HepG2 (cell line): ENCODE results near the gene NEDD4L. TPM values are rescaled to one million over a fixed set of nuclear protein-coding genes. Genes with fewer than 3 reads are reported as not detected.

Experiments
- CBFB ChIP-seq: sonication (generic); formaldehyde crosslinking; IDR thresholded peaks from 2 replicates; pipeline ENCODE4 v1.4.0; 2020; ENCODE audit warnings: missing genetic modification reagents
- ELF4 ChIP-seq: sonication (generic); formaldehyde crosslinking; IDR thresholded peaks from 2 replicates; pipeline ENCODE4 v1.5.0; 2020; ENCODE audit warnings: missing genetic modification reagents, mild to moderate bottlenecking, moderate library complexity, borderline replicate concordance
- GFI1 ChIP-seq: sonication (generic); formaldehyde crosslinking; IDR thresholded peaks from 2 replicates; pipeline ENCODE4 v1.5.0; 2020; ENCODE audit warnings: missing genetic modification reagents, mild to moderate bottlenecking, borderline replicate concordance
- HCFC1 ChIP-seq: fragments of 150-350 bp; IDR thresholded peaks from 2 replicates; pipeline ENCODE4 v1.6.1; 2014; ENCODE audit warnings: low read depth, low read length
- HOXA7 ChIP-seq: sonication (generic); formaldehyde crosslinking; IDR thresholded peaks from 2 replicates; pipeline ENCODE4 v1.8.1; 2022; ENCODE audit warnings: mild to moderate bottlenecking, missing genetic modification reagents, moderate library complexity
- IKZF4 ChIP-seq: sonication (generic); formaldehyde crosslinking; IDR thresholded peaks from 2 replicates; pipeline ENCODE4 v1.5.1; 2020; ENCODE audit warnings: borderline replicate concordance, mild to moderate bottlenecking, low read depth, missing genetic modification reagents; ENCODE audit errors: not compliant biosample characterization
- MTA1 ChIP-seq: sonication (generic); formaldehyde crosslinking; IDR thresholded peaks from 2 replicates; pipeline ENCODE4 v1.4.0; 2020; ENCODE audit warnings: missing genetic modification reagents, mild to moderate bottlenecking, borderline replicate concordance
- NFE2L2 ChIP-seq: fragments of 150-350 bp; IDR thresholded peaks from 2 replicates; pipeline ENCODE4 v1.6.1; 2014; ENCODE audit warnings: low read length
- POLR2G ChIP-seq: fragments of 200-400 bp; formaldehyde crosslinking; IDR thresholded peaks from 2 replicates; pipeline ENCODE4 v1.6.1; 2018; ENCODE audit warnings: mild to moderate bottlenecking, low read depth, low read length, moderate library complexity
- STAG1 ChIP-seq: sonication (generic); formaldehyde crosslinking; IDR thresholded peaks from 2 replicates; pipeline ENCODE4 v1.4.0; 2020; ENCODE audit warnings: missing genetic modification reagents
- ZBTB21 ChIP-seq: sonication (generic); formaldehyde crosslinking; IDR thresholded peaks from 2 replicates; pipeline ENCODE4 v1.4.0; 2020; ENCODE audit warnings: missing genetic modification reagents
- ZNF10 ChIP-seq: sonication (generic); formaldehyde crosslinking; IDR thresholded peaks from 2 replicates; pipeline ENCODE4 v1.4.0; 2020; ENCODE audit warnings: mild to moderate bottlenecking, low read depth, missing genetic modification reagents, borderline replicate concordance
- ZNF136 ChIP-seq: sonication (generic); formaldehyde crosslinking; IDR thresholded peaks from 2 replicates; pipeline ENCODE4 v1.8.1; 2022; ENCODE audit warnings: low read depth, mild to moderate bottlenecking, moderate library complexity, missing genetic modification reagents
- ZNF672 ChIP-seq: sonication (generic); formaldehyde crosslinking; IDR thresholded peaks from 2 replicates; pipeline ENCODE4 v1.8.1; 2022; ENCODE audit warnings: missing genetic modification reagents
- ZZZ3 ChIP-seq: sonication (generic); formaldehyde crosslinking; IDR thresholded peaks from 2 replicates; pipeline ENCODE4 v1.4.0; 2020; ENCODE audit warnings: missing genetic modification reagents, mild to moderate bottlenecking, borderline replicate concordance
- polyA plus RNA-seq, 8 experiments: library from polyadenylated mRNA; depleted of rRNA in 3 of 8; stranded (reverse) in 7 of 8; unstranded in 1 of 8; fragments of >200 nt; fragmentation: Illumina TruSeq in 4 of 8; extraction: Trizol in 4 of 8; gene quantifications; 2 replicates each; pipeline versions ENCODE4 v1.2.1 to v1.2.3, GENCODE V29; 2011 to 2016; ENCODE audit warnings: low read depth in 4 of 8, missing spikeins in 1 of 8, mixed read lengths in 1 of 8; ENCODE audit not compliant: insufficient read depth in 1 of 8
- total RNA-seq, 5 experiments: library from RNA; depleted of rRNA; stranded (reverse); fragments of >200 nt; fragmentation: Illumina TruSeq; extraction: Trizol; gene quantifications; 2 replicates each; pipeline ENCODE4 v1.2.3, GENCODE V29; 2016; ENCODE audit warnings: low read depth in 1 of 5
- TF ChIP-seq, protein P1 (sequence below): sonication (generic); formaldehyde crosslinking; conservative IDR thresholded peaks from 2 replicates; pipeline ENCODE4 v1.8.0; 2022; ENCODE audit warnings: mild to moderate bottlenecking, moderate library complexity, missing genetic modification reagents
- TF ChIP-seq, protein P2 (sequence below): sonication (generic); formaldehyde crosslinking; IDR thresholded peaks from 2 replicates; pipeline ENCODE4 v1.4.0; 2020; ENCODE audit warnings: missing genetic modification reagents
- TF ChIP-seq, protein P3 (sequence below): IDR thresholded peaks from 2 replicates; pipeline ENCODE4 v1.6.1; 2012; ENCODE audit warnings: low read depth, low read length, improper control_type of control experiment
- TF ChIP-seq, protein P4 (sequence below): fragments of 450-650 bp; IDR thresholded peaks from 2 replicates; pipeline ENCODE4 v1.6.1; 2017; ENCODE audit warnings: mild to moderate bottlenecking
- TF ChIP-seq, protein P5 (sequence below): sonication (generic); formaldehyde crosslinking; conservative IDR thresholded peaks from 2 replicates; pipeline ENCODE4 v1.4.0; 2020; ENCODE audit warnings: missing genetic modification reagents

The NEDD4L gene
- total and polyA plus RNA-seq, 2 of the 13 experiments (the other 11 are each of a cell fraction or from before 2014, with no cell fraction given): 168 to 390 TPM

DNA sequence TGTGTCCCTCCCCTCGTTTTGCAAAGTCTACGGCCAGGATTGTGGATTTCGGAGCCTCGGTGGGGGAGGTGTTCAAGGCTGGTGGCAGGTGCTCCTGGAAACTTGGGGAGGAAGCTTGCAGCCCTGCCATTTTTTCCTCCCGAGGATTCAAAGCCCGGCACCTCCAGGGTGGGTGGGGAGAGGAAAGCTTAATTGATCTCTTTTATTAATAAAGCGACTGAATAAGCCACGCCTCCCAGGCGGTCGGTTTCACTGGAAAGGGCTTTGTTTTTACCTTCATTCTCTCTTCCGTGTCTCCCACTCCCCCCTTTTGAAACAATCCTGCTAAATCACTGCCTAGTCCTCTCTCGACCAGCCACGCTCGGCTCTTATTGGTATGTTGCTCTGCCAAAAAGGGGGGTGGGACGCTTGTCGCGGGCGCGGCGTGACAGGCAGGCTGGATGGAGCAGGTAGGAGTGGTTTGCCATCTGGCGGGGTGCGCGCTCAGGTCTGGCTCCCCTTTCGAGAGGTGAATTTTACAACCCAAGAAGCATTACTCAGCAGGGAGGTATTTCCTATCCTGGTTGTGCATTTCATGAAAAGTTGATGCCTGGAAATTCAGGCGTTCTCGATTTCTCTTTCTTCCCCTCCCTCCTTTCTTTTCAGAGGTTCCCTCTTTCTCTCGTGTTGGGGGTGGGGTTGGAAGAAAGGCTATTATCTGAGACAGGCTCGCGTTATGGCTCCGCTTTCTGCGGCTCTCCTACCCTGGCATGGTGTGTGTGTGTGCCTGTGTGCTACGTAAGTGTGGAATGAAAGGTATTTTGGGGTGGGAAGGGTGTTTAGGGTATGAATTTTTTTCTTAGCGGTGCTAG lies 1.4 kb downstream of the NEDD4L start (continued):
- peak; percentile 49 for TF ChIP-seq POLR2G
- TF ChIP-seq IKZF4 (CRISPR knock-in tag): no peak
- TF ChIP-seq, protein P1, sequence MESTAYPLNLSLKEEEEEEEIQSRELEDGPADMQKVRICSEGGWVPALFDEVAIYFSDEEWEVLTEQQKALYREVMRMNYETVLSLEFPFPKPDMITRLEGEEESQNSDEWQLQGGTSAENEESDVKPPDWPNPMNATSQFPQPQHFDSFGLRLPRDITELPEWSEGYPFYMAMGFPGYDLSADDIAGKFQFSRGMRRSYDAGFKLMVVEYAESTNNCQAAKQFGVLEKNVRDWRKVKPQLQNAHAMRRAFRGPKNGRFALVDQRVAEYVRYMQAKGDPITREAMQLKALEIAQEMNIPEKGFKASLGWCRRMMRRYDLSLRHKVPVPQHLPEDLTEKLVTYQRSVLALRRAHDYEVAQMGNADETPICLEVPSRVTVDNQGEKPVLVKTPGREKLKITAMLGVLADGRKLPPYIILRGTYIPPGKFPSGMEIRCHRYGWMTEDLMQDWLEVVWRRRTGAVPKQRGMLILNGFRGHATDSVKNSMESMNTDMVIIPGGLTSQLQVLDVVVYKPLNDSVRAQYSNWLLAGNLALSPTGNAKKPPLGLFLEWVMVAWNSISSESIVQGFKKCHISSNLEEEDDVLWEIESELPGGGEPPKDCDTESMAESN: 0 out of 2 replicates have a peak, but pooled peaks have one; percentile 7
- TF ChIP-seq, protein P2, sequence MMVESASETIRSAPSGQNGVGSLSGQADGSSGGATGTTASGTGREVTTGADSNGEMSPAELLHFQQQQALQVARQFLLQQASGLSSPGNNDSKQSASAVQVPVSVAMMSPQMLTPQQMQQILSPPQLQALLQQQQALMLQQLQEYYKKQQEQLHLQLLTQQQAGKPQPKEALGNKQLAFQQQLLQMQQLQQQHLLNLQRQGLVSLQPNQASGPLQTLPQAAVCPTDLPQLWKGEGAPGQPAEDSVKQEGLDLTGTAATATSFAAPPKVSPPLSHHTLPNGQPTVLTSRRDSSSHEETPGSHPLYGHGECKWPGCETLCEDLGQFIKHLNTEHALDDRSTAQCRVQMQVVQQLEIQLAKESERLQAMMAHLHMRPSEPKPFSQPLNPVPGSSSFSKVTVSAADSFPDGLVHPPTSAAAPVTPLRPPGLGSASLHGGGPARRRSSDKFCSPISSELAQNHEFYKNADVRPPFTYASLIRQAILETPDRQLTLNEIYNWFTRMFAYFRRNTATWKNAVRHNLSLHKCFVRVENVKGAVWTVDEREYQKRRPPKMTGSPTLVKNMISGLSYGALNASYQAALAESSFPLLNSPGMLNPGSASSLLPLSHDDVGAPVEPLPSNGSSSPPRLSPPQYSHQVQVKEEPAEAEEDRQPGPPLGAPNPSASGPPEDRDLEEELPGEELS: no peak
- TF ChIP-seq NFE2L2: no peak
- TF ChIP-seq STAG1 (CRISPR knock-in tag): 0 out of 2 replicates have a peak, but pooled peaks have one; percentile 11
- TF ChIP-seq ZZZ3 (CRISPR knock-in tag): no peak
- TF ChIP-seq MTA1: no peak
- TF ChIP-seq, protein P3, sequence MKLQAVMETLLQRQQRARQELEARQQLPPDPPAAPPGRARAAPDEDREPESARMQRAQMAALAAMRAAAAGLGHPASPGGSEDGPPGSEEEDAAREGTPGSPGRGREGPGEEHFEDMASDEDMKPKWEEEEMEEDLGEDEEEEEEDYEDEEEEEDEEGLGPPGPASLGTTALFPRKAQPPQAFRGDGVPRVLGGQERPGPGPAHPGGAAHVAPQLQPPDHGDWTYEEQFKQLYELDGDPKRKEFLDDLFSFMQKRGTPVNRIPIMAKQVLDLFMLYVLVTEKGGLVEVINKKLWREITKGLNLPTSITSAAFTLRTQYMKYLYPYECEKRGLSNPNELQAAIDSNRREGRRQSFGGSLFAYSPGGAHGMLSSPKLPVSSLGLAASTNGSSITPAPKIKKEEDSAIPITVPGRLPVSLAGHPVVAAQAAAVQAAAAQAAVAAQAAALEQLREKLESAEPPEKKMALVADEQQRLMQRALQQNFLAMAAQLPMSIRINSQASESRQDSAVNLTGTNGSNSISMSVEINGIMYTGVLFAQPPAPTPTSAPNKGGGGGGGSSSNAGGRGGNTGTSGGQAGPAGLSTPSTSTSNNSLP: no peak
- TF ChIP-seq ZNF672: no peak
- TF ChIP-seq HCFC1: no peak
- TF ChIP-seq, protein P4, sequence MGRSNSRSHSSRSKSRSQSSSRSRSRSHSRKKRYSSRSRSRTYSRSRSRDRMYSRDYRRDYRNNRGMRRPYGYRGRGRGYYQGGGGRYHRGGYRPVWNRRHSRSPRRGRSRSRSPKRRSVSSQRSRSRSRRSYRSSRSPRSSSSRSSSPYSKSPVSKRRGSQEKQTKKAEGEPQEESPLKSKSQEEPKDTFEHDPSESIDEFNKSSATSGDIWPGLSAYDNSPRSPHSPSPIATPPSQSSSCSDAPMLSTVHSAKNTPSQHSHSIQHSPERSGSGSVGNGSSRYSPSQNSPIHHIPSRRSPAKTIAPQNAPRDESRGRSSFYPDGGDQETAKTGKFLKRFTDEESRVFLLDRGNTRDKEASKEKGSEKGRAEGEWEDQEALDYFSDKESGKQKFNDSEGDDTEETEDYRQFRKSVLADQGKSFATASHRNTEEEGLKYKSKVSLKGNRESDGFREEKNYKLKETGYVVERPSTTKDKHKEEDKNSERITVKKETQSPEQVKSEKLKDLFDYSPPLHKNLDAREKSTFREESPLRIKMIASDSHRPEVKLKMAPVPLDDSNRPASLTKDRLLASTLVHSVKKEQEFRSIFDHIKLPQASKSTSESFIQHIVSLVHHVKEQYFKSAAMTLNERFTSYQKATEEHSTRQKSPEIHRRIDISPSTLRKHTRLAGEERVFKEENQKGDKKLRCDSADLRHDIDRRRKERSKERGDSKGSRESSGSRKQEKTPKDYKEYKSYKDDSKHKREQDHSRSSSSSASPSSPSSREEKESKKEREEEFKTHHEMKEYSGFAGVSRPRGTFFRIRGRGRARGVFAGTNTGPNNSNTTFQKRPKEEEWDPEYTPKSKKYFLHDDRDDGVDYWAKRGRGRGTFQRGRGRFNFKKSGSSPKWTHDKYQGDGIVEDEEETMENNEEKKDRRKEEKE: no peak
- TF ChIP-seq HOXA7 (CRISPR knock-in tag): no peak
- no peak for TF ChIP-seq ELF4 (CRISPR knock-in tag)
- TF ChIP-seq, protein P5, sequence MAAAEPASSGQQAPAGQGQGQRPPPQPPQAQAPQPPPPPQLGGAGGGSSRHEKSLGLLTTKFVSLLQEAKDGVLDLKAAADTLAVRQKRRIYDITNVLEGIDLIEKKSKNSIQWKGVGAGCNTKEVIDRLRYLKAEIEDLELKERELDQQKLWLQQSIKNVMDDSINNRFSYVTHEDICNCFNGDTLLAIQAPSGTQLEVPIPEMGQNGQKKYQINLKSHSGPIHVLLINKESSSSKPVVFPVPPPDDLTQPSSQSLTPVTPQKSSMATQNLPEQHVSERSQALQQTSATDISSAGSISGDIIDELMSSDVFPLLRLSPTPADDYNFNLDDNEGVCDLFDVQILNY (CRISPR knock-in tag): no peak
- peak; percentile 57; the same call in 1 of the 2 replicates for TF ChIP-seq GFI1 (CRISPR knock-in tag)
- no peak for TF ChIP-seq CBFB
- TF ChIP-seq ZNF136 (CRISPR knock-in tag): no peak
- no peak for TF ChIP-seq ZBTB21 (CRISPR knock-in tag)
- no peak for TF ChIP-seq ZNF10 (CRISPR knock-in tag)
